Subcutaneous adipose tissue (tissue), 4 donors: ENCODE results near the gene HS3ST6. TPM values are rescaled to one million over a fixed set of nuclear protein-coding genes. Genes with fewer than 3 reads are reported as not detected.

Source experiments
- CTCF ChIP-seq: fragments of 450-650 bp; IDR thresholded peaks from one replicate; pipeline ENCODE4 v1.5.1; 2016; ENCODE audit warnings: low read depth, mild to moderate bottlenecking, control low read depth, antibody characterized with exemption, moderate library complexity
- total RNA-seq, 4 donors: library from RNA; depleted of rRNA; stranded (reverse); fragments of >200 nt; gene quantifications; one replicate each; pipeline ENCODE4 v1.1.0, GENCODE V29; 2016

HS3ST6 gene
- total RNA-seq, 4 donors from 2014 or later, result not detected

GRCh38 chr16:1909561-1910231 lies 8.5 kb downstream of the HS3ST6 start:
- no peak for TF ChIP-seq CTCF

GRCh38 chr16:1908983-1909382 lies 9.2 kb downstream of the HS3ST6 start:
- no peak for TF ChIP-seq CTCF

- TF ChIP-seq CTCF, result no peak
Observed at GRCh38 chr16:1908184-1908583, 10.0 kb downstream of the HS3ST6 start.

GRCh38 chr16:1907226-1907860 lies 10.9 kb downstream of the HS3ST6 start:
- no peak for TF ChIP-seq CTCF

- TF ChIP-seq CTCF, result no peak
Observed at GRCh38 chr16:1906846-1907165, 11.4 kb downstream of the HS3ST6 start.

GRCh38 chr16:1906055-1906845 lies 12.0 kb downstream of the HS3ST6 start:
- TF ChIP-seq CTCF, result no peak
